ENCODE data around the gene TOGARAM1. TPM values are rescaled to one million over a fixed set of nuclear protein-coding genes. Genes with fewer than 3 reads are reported as not detected.
A peak's percentile ranks its signal among the peaks of the same experiment; 100 is the strongest.

TOGARAM1 gene
- total RNA-seq, 2 experiments from 2014 or later = 13.2 to 17.8 TPM

GRCh38 chr14:44940211-44940610 lies 21.8 kb upstream of the TOGARAM1 start:
- no peaks in the 10 kb centered on the region for H3K9me3 Mint-ChIP-seq
- ATAC-seq (ENCODE audit: poor library complexity) (no peak), DNase-seq (no peak)
- ChIA-PET POLR2A (no interaction called here), CTCF (no interaction called here)
- no peak overlapping the region for H3K4me3 Mint-ChIP-seq
- peaks cover 45% of the 10 kb centered on the region for H3K36me3 ChIP-seq (ENCODE audit: insufficient read depth, low read length)
- peaks cover 13% of the 10 kb centered on the region for H3K4me1 ChIP-seq (ENCODE audit: insufficient read depth, low read length)
- TF ChIP-seq CTCF (IDR thresholded peaks at IDR 0.05) = no peak
- peak overlapping the region; percentile 62 for H3K27ac Mint-ChIP-seq
- H3K27ac ChIP-seq (ENCODE audit: low read depth in 1 of 2, low read length in 2 of 2) = no peak overlapping the region
- H3K4me3 ChIP-seq (ENCODE audit: low read length) = no peak overlapping the region
- H3K27me3 Mint-ChIP-seq = no peaks in the 10 kb centered on the region
- H3K36me3 Mint-ChIP-seq (ENCODE audit: low read depth) = peaks cover 85% of the 10 kb centered on the region
- H3K9me3 ChIP-seq (ENCODE audit: control insufficient read depth in 1 of 2, insufficient read depth in 1 of 2, low read length in 2 of 2) = no peaks in the 10 kb centered on the region
- peaks cover 68% of the 10 kb centered on the region for H3K4me1 Mint-ChIP-seq (ENCODE audit: low read depth)
- intact Hi-C loops (cut with DNase I, micrococcal nuclease) = no loop called here
- no peaks in the 10 kb centered on the region for H3K27me3 ChIP-seq (ENCODE audit: control insufficient read depth in 1 of 2, insufficient read depth in 2 of 2, low read length in 2 of 2)

- no peaks in the 10 kb centered on the region for H3K27me3 ChIP-seq (ENCODE audit: control insufficient read depth in 1 of 2, insufficient read depth in 2 of 2, low read length in 2 of 2)
- no peak overlapping the region for H3K27ac ChIP-seq (ENCODE audit: low read depth in 1 of 2, low read length in 2 of 2)
- H3K9me3 ChIP-seq (ENCODE audit: control insufficient read depth in 1 of 2, insufficient read depth in 1 of 2, low read length in 2 of 2) = no peaks in the 10 kb centered on the region
- H3K27ac Mint-ChIP-seq = peak overlapping the region; percentile 62
- peaks cover 87% of the 10 kb centered on the region for H3K36me3 Mint-ChIP-seq (ENCODE audit: low read depth)
- no peaks in the 10 kb centered on the region for H3K27me3 Mint-ChIP-seq
- intact Hi-C loops (cut with DNase I, micrococcal nuclease) = no loop called here
- no peaks in the 10 kb centered on the region for H3K9me3 Mint-ChIP-seq
- H3K4me1 Mint-ChIP-seq (ENCODE audit: low read depth) = peaks cover 67% of the 10 kb centered on the region
- peaks cover 52% of the 10 kb centered on the region for H3K36me3 ChIP-seq (ENCODE audit: insufficient read depth, low read length)
- no peak for TF ChIP-seq CTCF (IDR thresholded peaks at IDR 0.05)
- H3K4me3 Mint-ChIP-seq = peak overlapping the region; percentile 39
- CTCF ChIA-PET = no interaction called here
- DNase-seq = peak in 3 of 14 experiments; percentile 33 to 49 (median 34)
- H3K4me3 ChIP-seq (ENCODE audit: low read length) = no peak overlapping the region
- peaks cover 13% of the 10 kb centered on the region for H3K4me1 ChIP-seq (ENCODE audit: insufficient read depth, low read length)
- POLR2A ChIA-PET = no interaction called here
- ATAC-seq (ENCODE audit: poor library complexity) = peak; percentile 68
These were observed 21.0 kb upstream of the TOGARAM1 start for GRCh38 chr14:44940944-44941343.

GRCh38 chr14:44941591-44941990 lies 20.4 kb upstream of the TOGARAM1 start:
- no peaks in the 10 kb centered on the region for H3K9me3 Mint-ChIP-seq
- TF ChIP-seq CTCF (IDR thresholded peaks at IDR 0.05) = no peak
- peaks cover 13% of the 10 kb centered on the region for H3K4me1 ChIP-seq (ENCODE audit: insufficient read depth, low read length)
- H3K36me3 ChIP-seq (ENCODE audit: insufficient read depth, low read length) = peaks cover 54% of the 10 kb centered on the region
- H3K4me1 Mint-ChIP-seq (ENCODE audit: low read depth) = peaks cover 62% of the 10 kb centered on the region
- H3K36me3 Mint-ChIP-seq (ENCODE audit: low read depth) = peaks cover 85% of the 10 kb centered on the region
- H3K27me3 ChIP-seq (ENCODE audit: control insufficient read depth in 1 of 2, insufficient read depth in 2 of 2, low read length in 2 of 2) = no peaks in the 10 kb centered on the region
- no peaks in the 10 kb centered on the region for H3K9me3 ChIP-seq (ENCODE audit: control insufficient read depth in 1 of 2, insufficient read depth in 1 of 2, low read length in 2 of 2)
- ATAC-seq (ENCODE audit: poor library complexity) (no peak), DNase-seq (no peak)
- no peaks in the 10 kb centered on the region for H3K27me3 Mint-ChIP-seq
- peak overlapping the region; percentile 62 for H3K27ac Mint-ChIP-seq
- H3K4me3 ChIP-seq (ENCODE audit: low read length) = no peak overlapping the region
- no peak overlapping the region for H3K27ac ChIP-seq (ENCODE audit: low read depth in 1 of 2, low read length in 2 of 2)
- intact Hi-C loops (cut with DNase I, micrococcal nuclease) = no loop called here
- CTCF ChIA-PET = no interaction called here
- POLR2A ChIA-PET = interaction anchor here (1.0 kb wide), 1 partner anchor 21 kb away, joined by 3 read pairs; the partner anchor contains the start of genes KLHL28 and TOGARAM1
- peak overlapping the region; percentile 12 for H3K4me3 Mint-ChIP-seq
